Transverse colon (tissue), 4 donors: ENCODE data around the gene ARID3B. TPM values are rescaled to one million over a fixed set of nuclear protein-coding genes. Genes with fewer than 3 reads are reported as not detected.

Source experiments
- DNase-seq: peaks from one replicate; pipeline ENCODE4 v3.0.0-alpha.2; 2019
- H3K27ac ChIP-seq, 4 donors: fragments of 200-600 bp; sonication (generic); 2 replicates each; pipeline ENCODE4 v1.5.1; 2016 to 2018; ENCODE audit warnings: inconsistent platforms in 4 of 4
- H3K27me3 ChIP-seq: fragments of 200-600 bp; sonication (generic); 2 replicates; pipeline ENCODE4 v1.5.1; 2017; ENCODE audit warnings: inconsistent platforms
- H3K36me3 ChIP-seq, 4 donors: fragments of 200-600 bp; sonication (generic); 2 replicates each; pipeline ENCODE4 v1.5.1; 2017 to 2019; ENCODE audit warnings: inconsistent platforms in 4 of 4
- H3K4me1 ChIP-seq, 4 donors: fragments of 200-600 bp; sonication (generic); 2 replicates each; pipeline ENCODE4 v1.5.1; 2017 to 2020; ENCODE audit warnings: inconsistent platforms in 4 of 4
- H3K4me3 ChIP-seq, 4 donors: fragments of 200-600 bp; sonication (generic); 1 replicate in 1 of 4; 2 replicates in 3 of 4; pipeline versions ENCODE4 v1.5.1 to v1.6.1; 2017 to 2019; ENCODE audit warnings: inconsistent platforms in 4 of 4
- H3K9me3 ChIP-seq, 2 donors: fragments of 200-600 bp; sonication (generic); 2 replicates each; pipeline ENCODE4 v1.5.1; 2017 to 2019; ENCODE audit warnings: inconsistent platforms in 2 of 2
- EP300 ChIP-seq: sonication (generic); formaldehyde crosslinking; IDR thresholded peaks from one replicate; pipeline ENCODE4 v1.6.1; 2017; ENCODE audit warnings: antibody characterized with exemption, low read depth
- POLR2A ChIP-seq: fragments of 450-650 bp; IDR thresholded peaks from one replicate; pipeline ENCODE4 v1.6.1; 2016; ENCODE audit warnings: antibody characterized with exemption, mild to moderate bottlenecking, moderate library complexity
- POLR2AphosphoS5 ChIP-seq, 3 donors: sonication (generic); formaldehyde crosslinking; IDR thresholded peaks; one replicate each; pipeline ENCODE4 v1.6.1; 2016; ENCODE audit warnings: antibody characterized with exemption in 3 of 3
- WGBS, 2 donors: methylation state at CpG; one replicate each; pipeline ENCODE4 v1.1.5; 2018; ENCODE audit warnings: low coverage in 1 of 2; 5-methylcytosine and 5-hydroxymethylcytosine counted together
- in situ Hi-C, 4 donors: fragments of 200-750 bp; cut with MboI; loops; one replicate each; pipeline versions ENCODE4 v1.15.0 to v1.15.1; 2017; ENCODE audit warnings: low sequenced_read_pairs in 3 of 4, low pct_ligation_motif_present in 1 of 4, low pct_unique_long_range_greater_than_20kb in 1 of 4
- intact Hi-C: fragments of 100-400 bp; cut with DNase I; formaldehyde crosslinking; loops from one replicate; pipeline ENCODE4 v1.15.1; 2023; ENCODE audit warnings: low total_unique reads
- total RNA-seq, 4 donors: library from RNA; depleted of rRNA; stranded (reverse); fragments of >200 nt; gene quantifications; one replicate each; pipeline ENCODE4 v1.1.0, GENCODE V29; 2016
- TF ChIP-seq, protein P1 (sequence below), 5 experiments: fragments of 200-600 bp in 3 of 5; fragments of 450-650 bp in 2 of 5; sonication (generic) in 3 of 5; IDR thresholded peaks; 1 replicate in 2 of 5; 2 replicates in 3 of 5; pipeline ENCODE4 v1.5.1; 2016 to 2017; ENCODE audit warnings: antibody characterized with exemption in 5 of 5, inconsistent platforms in 3 of 5, mild to moderate bottlenecking in 2 of 5, moderate library complexity in 1 of 5

ARID3B gene
- total RNA-seq, 4 donors from 2014 or later: 9.6 to 25.8 (median 12.5) TPM

DNA sequence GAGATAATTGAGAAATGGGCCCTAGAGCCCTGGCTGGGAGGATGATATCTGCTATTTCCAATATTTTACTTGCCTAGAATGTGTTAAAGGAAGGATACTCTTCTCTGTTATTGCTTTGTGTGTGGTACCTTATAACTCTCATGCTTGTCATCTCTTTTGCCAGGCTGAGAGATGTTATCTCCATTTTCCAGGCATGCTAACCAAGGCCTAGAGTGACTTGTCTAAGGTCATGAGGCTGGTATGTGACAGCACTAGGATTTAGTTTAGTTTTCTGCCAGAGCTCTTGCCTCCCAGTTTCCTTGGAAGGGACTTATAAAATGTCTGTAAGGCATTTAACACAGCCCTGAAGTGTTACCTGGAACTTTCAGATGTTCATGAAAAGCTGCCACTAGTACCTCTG lies 76.0 kb downstream of the ARID3B start:
- no peak for DNase-seq
- H3K27ac ChIP-seq: peak overlapping the region; percentile 96 to 99 (median 98)
- in situ Hi-C loops (no loop called here), intact Hi-C loops (no loop called here)
- no peaks in the 10 kb centered on the region for H3K9me3 ChIP-seq
- no peak for TF ChIP-seq POLR2AphosphoS5 (IDR thresholded peaks at IDR 0.05)
- TF ChIP-seq POLR2A: no peak
- TF ChIP-seq EP300: no peak
- TF ChIP-seq, protein P1, sequence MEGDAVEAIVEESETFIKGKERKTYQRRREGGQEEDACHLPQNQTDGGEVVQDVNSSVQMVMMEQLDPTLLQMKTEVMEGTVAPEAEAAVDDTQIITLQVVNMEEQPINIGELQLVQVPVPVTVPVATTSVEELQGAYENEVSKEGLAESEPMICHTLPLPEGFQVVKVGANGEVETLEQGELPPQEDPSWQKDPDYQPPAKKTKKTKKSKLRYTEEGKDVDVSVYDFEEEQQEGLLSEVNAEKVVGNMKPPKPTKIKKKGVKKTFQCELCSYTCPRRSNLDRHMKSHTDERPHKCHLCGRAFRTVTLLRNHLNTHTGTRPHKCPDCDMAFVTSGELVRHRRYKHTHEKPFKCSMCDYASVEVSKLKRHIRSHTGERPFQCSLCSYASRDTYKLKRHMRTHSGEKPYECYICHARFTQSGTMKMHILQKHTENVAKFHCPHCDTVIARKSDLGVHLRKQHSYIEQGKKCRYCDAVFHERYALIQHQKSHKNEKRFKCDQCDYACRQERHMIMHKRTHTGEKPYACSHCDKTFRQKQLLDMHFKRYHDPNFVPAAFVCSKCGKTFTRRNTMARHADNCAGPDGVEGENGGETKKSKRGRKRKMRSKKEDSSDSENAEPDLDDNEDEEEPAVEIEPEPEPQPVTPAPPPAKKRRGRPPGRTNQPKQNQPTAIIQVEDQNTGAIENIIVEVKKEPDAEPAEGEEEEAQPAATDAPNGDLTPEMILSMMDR (IDR thresholded peaks at IDR 0.05): no peak
- H3K4me1 ChIP-seq: peaks cover 24 to 35% (median 30%) of the 10 kb centered on the region in 4 donors
- H3K4me3 ChIP-seq: peak overlapping the region in 3 of 4 donors; percentile 80 to 96 (median 91)
- H3K36me3 ChIP-seq: peaks cover 0 to 16% (median 6%) of the 10 kb centered on the region in 4 donors
- no peaks in the 10 kb centered on the region for H3K27me3 ChIP-seq

DNA sequence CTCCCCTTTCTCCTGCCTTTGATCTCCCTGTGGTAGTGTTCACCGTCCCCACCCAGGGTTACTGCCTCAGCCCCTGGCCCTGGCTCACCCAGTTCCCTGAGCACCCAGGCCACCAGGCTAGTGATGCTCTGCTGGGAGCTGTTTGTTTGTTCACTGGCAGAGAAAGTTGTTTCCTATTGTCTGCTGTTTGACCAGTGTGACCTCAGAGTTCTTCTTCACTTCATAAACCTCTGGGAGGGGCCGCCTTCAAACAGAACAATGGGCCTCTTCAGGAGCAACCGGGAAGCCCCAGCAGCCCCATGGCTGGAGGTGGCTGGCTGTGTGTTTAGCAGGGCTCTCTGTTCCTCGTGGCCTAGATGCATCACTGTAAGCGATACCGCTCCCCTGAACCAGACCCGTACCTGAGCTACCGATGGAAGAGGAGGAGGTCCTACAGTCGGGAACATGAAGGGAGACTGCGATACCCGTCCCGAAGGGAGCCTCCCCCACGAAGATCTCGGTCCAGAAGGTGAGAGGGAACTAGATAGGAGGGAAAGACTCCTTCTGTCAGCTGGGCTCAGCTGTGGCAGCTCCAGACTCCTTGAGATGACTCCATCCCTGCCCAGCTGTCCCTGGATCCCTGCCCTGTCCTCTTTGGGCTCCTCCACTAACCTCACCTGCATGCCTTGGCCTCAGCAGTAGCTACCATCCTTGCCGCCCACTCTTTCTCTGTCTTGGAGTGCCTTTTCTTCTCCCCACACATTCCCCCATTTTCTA lies 78.0 kb downstream of the ARID3B start:
- H3K27me3 ChIP-seq: no peaks in the 10 kb centered on the region
- H3K27ac ChIP-seq: no peak overlapping the region
- TF ChIP-seq POLR2A (no peak), EP300 (no peak), POLR2AphosphoS5 (IDR thresholded peaks at IDR 0.05) (no peak)
- TF ChIP-seq, protein P1 (IDR thresholded peaks at IDR 0.05): no peak
- H3K36me3 ChIP-seq: peaks cover 0 to 37% (median 16%) of the 10 kb centered on the region in 4 donors
- DNase-seq: no peak
- no peaks in the 10 kb centered on the region for H3K9me3 ChIP-seq
- H3K4me3 ChIP-seq: no peak overlapping the region
- in situ Hi-C loops (no loop called here), intact Hi-C loops (no loop called here)
- H3K4me1 ChIP-seq: peaks cover 24 to 32% (median 30%) of the 10 kb centered on the region in 4 donors
- WGBS, 2 donors: 72 to 86% methylated on average over 1 to 15 of the region's 15 CpGs

DNA sequence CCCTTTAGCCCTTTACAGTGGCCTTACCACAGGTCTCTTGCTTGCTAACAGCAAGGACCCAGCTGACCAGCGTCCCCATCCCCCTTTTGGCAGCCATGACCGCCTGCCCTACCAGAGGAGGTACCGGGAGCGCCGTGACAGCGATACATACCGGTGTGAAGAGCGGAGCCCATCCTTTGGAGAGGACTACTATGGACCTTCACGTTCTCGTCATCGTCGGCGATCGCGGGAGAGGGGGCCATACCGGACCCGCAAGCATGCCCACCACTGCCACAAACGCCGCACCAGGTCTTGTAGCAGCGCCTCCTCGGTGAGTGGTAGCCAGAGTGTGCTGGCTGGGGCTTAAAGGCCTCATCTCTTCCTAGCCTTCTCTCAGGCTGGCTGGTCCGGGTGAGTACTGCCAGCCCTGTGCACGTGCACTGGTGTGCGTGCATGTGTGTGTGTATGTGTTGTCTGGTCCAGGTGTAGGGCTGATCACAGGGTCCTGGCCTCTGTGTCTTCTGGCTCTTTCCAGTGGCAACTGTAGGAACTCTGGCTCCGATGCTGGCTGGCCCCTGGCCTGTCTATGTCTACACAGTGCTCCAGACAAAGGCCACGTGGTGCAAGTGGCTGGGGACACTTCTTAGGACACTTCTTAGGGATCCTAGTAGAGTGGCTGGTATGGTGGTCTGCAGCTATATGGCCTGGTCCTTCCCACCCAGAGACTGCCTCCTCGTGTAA lies 79.1 kb downstream of the ARID3B start:
- 80 to 92% methylated on average over 1 to 27 of the region's 27 CpGs for WGBS, 2 donors

More for the DNA sequence above, 79.1 kb downstream of the ARID3B start:
- no peak overlapping the region for H3K4me3 ChIP-seq
- intact Hi-C loops (loop anchor here (10.0 kb wide), 1 partner anchor 235 kb away; no protein-coding TSS in a partner anchor), in situ Hi-C loops (no loop called here)
- peaks cover 0 to 47% (median 20%) of the 10 kb centered on the region in 4 donors for H3K36me3 ChIP-seq
- no peak overlapping the region for H3K27ac ChIP-seq
- H3K9me3 ChIP-seq: no peaks in the 10 kb centered on the region
- H3K4me1 ChIP-seq: peaks cover 24 to 30% (median 27%) of the 10 kb centered on the region in 4 donors
- TF ChIP-seq EP300: no peak
- no peak for TF ChIP-seq POLR2AphosphoS5 (IDR thresholded peaks at IDR 0.05)
- TF ChIP-seq, protein P1 (IDR thresholded peaks at IDR 0.05): no peak
- no peak for TF ChIP-seq POLR2A
- DNase-seq: no peak
- no peaks in the 10 kb centered on the region for H3K27me3 ChIP-seq
